Erythroblast (primary cell): ENCODE measurements around the gene PPP1R14C.

ENCODE experiments used
- GATA1 ChIP-seq: IDR thresholded peaks from 2 replicates; pipeline ENCODE4 v1.6.1; 2011; ENCODE audit warnings: low read depth, mild to moderate bottlenecking, control low read depth, low read length, moderate library complexity
- POLR2A ChIP-seq: IDR thresholded peaks from 2 replicates; pipeline ENCODE4 v1.6.1; 2011; ENCODE audit warnings: mild to moderate bottlenecking, low read length

DNA sequence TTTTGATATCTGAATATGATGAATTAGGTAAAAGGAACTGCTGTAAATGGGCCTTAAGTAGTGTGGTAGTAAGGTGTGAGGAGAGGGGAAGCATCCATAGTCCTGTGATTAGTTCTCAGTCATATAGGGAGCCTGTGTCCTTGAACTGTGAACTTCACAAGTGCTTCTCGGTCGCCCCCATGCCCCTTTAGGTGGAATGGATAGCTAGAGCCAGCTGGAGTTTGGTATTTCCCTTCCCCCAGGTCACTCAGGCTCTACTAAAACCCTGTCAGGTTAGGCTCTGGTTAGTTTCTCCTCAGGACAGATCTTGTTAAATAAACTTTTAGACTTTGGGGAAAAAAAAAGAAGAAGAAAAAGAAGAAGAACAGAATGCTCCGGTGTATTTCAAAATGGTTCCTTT, 82.0 kb downstream of the PPP1R14C start:
- TF ChIP-seq POLR2A: no peak
- TF ChIP-seq GATA1: no peak
